HG03064 (cell line): ENCODE results near the gene COLEC12.

Source experiments
- ATAC-seq: cut with Tn5 transposase; IDR thresholded peaks from one replicate; pipeline ENCODE4 v1.9.1; 2021; ENCODE audit warnings: low read depth; ENCODE audit not compliant: unreplicated experiment

COLEC12 gene

DNA sequence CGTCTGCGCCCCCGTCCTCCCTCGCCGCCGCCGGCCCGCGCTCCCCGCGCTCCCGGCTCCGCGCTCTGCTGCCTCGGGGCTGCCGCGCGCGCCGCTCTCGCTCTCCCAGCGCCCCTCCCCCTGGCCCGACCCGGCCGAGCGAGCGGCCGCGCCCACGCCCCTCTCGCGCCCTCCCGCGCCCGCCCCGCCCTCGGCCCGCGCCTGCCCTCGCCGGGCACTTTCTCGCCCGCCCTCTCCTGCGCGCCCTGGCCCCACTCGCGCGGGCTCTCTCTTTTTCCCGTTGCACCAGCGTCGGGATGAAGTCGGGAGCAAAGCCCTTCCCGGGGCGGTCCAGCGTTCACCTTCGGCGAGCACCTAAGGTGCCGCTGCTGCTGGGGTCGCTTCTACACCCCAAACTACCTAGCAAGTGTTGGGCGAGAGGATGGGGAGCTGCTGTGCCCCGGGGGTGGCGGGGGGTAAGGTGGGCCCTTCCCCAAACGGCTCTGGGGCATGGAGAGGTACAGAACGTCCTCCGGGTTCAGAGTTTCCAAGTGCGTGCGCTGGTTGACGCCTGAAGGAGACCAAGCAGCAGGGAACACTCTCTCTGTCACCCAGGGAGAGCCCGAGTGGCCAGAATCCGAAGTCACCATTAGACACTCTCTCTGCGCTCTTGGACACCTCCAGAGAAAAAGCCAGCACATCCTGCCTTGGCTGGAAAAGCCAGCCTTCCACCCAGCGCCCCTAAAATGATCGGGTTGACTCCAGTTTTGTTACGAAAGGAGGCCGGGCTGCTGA lies at the start of gene COLEC12:
COLEC12 (minus strand) TSS at position 70 of the 774 bp plus-strand sequence. CDS start 187 bp downstream, outside the sequence.
- ATAC-seq = no peak

DNA sequence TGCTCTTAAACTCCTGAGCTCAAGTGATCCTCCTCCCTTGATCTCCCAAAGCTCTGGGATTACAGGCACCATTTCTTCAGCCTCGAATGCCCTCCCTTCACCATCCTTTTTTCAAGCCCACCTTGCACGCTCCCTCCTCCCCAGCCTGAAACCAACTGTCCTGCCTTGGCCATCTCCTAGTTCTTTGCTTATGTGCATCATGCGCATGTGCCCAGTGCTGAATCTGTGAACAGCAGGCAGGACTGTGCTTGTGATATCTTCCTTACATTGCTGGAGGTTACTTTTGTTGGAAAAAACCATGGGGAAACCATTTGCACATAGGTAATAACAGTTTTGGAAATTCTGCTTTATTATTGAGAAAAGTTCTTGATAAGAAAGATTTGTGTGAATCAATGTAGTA lies 49.5 kb upstream of the COLEC12 start:
- ATAC-seq = no peak

DNA sequence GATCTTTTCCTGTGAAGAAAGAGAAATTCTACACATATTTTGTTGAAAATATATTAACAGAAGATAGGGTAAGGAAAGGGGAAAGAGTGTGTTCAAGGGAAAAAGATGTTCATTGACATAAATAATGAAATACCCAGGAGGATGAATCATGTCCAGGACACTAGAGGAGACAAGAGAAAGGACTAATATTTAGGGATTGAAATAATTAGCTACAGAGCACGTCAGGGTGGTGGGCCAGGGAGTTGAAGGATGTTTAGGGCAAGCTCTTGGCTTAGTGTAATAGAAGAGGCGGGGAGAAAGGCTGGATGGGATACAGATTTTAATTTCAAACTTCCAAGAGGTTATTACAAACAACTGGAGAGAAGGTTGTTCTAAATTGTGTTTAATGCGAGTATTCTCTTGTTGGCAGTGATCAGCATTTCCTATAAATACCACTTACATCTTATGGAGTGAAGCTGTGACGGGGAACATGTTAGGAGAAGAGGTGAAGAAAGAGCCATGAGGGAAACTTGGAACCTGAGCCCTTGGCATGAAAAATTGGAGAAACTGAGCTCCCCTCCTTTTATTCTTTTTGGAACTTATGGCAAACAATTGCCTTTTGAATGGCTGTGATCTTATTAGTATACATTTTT lies 43.1 kb upstream of the COLEC12 start:
- no peak for ATAC-seq

GRCh38 chr18:533995-534601 lies 33.6 kb upstream of the COLEC12 start:
- no peak for ATAC-seq

DNA sequence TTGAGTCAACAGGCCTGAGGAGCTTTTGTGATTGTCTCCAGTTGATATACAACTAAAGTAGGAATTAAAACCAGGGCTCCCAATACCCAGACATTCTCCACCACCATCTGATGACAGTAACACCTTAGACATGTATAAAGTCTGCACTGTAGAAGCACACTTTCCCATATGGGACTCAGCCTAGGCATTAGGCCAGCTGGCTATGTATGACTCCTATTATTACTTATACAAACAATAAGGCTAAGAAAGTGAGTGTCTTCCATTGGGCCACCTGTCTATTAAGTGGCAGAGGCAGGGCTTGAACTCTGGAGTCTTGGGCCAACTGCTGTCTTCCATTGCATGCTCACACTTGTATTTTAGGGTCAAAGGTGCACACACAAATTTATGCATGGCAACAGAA lies 32.1 kb upstream of the COLEC12 start:
- ATAC-seq = no peak

DNA sequence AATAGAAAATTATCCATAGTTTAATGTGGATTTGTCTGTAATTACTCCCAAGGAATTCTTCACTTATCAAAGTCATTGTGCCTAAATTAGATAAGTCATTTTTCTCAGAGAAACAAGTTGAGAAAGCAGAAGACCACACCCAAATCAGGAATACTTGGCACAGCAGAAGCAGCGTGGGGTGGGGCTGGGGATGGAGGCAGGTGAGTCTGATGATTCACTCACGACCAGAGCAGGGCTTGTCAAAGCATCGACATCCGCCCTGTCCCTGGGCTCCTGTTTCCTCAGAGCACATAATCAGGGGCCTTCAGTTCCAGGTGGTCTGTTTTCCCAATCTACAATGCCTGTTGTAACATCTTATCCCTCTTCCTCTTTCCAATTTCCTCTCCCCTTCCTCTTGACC lies 31.5 kb upstream of the COLEC12 start:
- ATAC-seq = no peak

- ATAC-seq = no peak
Observed at GRCh38 chr18:527146-527545, 26.6 kb upstream of the COLEC12 start.

DNA sequence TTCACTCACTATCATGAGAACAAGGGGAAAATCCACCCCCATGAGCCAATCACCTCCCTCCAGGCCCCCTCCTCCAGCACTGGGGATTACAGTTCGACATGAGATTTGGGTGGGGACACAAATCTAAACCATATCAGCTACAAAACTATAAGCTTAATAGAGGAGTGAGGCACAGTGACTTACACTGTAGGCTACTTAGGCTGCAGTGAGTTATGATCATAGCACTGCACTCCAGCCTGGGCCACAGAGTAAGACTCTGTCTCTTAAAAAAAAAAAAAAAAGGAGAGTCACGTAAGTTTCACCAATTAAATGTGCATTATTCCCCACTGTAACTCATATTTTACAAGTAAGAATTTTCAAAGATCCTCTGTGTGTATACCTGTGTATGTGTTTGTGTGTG lies 26.2 kb upstream of the COLEC12 start:
- no peak for ATAC-seq

GRCh38 chr18:525036-525797 lies 24.7 kb upstream of the COLEC12 start:
- no peak for ATAC-seq

DNA sequence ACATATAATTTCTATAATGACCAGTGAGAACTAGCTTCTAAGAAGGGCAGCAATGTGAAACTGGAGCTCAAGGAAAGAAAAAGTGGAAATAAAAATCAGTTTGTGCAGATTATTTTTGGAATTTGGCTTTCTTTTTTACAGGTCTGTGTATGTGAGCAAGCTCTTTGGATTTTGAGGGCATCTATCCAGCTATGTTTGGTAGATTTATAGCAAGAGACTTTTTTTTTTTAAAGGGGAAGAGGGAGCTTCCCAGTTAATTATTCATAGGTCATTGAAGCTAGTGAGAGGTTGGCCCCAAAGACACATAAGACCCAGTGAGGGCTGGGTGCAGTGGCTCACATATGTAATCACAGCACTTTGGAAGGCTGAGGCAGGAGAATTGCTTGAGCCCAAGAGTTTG lies 24.0 kb upstream of the COLEC12 start:
- ATAC-seq = no peak

GRCh38 chr18:523561-523960 lies 23.1 kb upstream of the COLEC12 start:
- no peak for ATAC-seq

DNA sequence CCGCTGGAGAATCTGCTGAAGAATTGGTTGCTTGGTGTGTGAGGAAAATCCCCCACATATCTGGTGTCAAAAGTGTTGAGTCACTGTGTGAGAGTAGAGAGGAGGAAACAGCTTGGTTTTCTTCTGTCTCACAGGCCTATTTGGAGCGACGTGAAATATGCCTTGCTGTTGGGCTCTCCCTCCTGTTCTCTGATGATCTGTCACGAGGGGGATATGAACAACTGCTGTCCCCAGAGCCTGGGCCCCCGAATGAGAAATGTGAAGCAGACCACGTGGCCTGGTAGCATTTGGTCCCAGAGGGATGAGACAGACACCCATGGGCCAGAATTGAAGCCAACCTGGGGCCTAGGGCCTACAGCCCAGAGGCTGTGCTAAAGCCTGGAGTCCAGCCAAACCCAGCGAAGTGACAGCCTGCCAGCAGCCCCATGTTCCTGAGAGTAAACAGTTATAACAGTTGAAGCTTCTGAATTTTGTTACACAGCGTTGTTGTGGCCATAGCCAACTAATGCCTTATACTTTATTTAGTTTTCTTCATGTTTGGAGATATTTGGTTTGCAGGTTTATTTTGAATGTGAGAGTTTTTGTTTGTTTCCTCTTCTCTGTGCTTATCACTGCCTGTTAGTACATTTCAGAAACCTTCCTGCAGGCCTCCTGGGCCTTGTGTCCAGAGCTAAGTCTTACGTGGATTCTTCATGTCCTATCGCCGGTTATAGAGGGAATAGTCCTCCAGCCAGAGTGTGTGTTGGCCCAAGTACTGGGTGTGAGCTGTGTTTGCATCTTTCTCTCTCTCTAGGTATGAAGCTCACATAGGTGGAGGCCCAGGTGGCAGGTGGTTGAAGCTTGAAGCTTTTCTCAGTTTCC lies 18.7 kb upstream of the COLEC12 start:
- peak; percentile 90 for ATAC-seq

GRCh38 chr18:518081-518480 lies 17.6 kb upstream of the COLEC12 start:
- ATAC-seq = no peak

DNA sequence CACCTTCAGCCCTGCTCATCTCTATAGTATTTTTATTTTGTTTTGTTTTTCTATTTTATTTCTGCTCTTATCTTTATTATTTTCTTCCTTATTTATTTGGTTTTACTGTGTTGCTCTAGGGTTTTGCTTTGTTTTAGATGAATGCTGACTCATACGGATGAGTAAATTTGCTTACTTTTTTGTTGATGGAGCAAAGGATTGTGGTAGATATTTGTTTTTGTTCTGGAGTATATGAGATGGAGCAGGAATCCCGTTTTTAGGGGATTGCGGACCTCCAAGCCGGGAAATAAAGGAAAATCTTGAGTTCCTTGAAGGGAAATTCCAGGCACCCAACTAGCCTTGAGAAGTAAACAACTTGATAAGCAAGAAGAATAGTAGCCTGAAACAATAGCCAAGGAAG lies 15.3 kb upstream of the COLEC12 start:
- ATAC-seq = no peak

- no peak for ATAC-seq
Observed at GRCh38 chr18:515156-515815, 14.8 kb upstream of the COLEC12 start.

DNA sequence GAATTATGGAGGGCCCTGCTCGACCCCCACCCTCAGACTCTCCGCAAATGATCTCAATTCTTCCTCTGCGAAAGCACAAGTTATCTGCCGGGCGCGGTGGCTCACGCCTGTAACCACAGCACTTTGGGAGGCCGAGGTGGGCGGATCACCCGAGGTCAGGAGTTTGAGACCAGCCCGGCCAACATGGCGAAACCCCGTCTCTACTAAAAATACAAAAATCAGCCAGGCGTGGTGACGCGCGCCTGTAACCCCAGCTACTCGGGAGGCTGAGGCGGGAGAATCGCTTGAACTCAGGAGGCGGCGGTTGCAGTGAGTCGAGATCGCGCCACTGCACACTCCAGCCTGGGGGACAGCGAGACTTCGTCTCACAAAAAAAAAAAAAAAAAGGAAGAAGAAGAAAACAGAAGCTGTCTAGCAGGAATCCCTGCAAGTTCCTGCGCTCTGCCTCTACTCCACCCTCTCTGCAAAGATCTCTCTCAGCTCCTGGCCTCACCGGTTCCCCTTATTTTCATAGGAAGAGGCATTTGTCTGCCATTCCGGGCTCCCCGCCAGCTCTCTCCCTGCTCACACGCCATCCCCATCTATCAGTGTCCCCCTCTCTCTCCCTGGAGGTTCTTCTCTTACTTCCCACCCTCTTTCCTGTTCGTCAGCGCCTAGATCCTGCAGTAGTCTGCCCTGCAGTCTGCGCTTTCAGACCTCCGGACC lies 13.5 kb upstream of the COLEC12 start:
- no peak for ATAC-seq

- no peak for ATAC-seq
Observed at GRCh38 chr18:512957-513356, 12.5 kb upstream of the COLEC12 start.

DNA sequence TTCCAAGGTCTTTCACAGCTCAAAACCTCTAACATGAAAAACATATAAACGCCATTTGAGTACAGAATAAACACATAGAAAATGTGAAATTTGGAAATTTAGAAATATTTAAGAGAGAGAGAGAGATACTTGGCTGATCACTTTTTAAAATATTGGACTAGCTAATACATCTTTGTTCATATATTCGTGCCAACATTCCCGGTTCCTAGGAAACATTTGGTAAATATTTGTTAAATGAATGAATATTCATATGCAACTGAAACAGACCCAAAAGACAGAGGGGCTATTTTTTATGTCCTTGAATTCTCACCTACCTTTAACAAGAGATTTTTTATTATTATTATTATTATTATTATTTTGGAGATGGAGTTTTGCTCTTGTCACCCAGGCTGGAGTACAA lies 8.3 kb upstream of the COLEC12 start:
- ATAC-seq = no peak

DNA sequence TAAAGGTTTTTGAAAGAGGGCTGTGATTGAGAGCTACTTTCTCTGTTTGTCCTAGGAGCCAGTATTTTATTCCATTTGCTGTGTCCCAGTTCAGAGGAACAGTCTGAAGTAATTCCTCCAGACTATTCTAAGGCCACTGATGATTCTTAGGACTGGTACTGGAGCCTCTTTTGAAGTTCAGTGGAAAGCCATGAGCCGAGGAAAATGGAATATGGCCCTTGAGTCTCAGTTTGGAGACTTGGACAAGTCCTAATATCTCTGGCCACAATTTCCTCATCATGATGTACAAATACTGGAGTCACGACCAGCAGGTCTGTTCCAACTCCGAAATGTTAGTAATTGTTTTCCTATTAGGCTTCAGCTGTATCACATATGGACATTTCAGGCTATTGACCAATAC lies 7.1 kb upstream of the COLEC12 start:
- no peak for ATAC-seq
